Sigmoid colon (tissue), 7 donors: ENCODE data around the gene CHRNA1. TPM values are rescaled to one million over a fixed set of nuclear protein-coding genes. Genes with fewer than 3 reads are reported as not detected.

ENCODE experiments used
- DNase-seq: peaks from one replicate; pipeline ENCODE4 v3.0.0-alpha.2; 2019
- H3K27ac ChIP-seq, 4 donors: fragments of 200-600 bp; sonication (generic); one replicate each; pipeline ENCODE4 v1.5.1; 2016 to 2019; ENCODE audit warnings: mild to moderate bottlenecking in 1 of 4
- H3K27me3 ChIP-seq, 3 donors: fragments of 200-600 bp; sonication (generic); one replicate each; pipeline ENCODE4 v1.5.1; 2019; ENCODE audit warnings: mild to moderate bottlenecking in 1 of 3
- H3K36me3 ChIP-seq, 4 donors: fragments of 200-600 bp; sonication (generic); one replicate each; pipeline ENCODE4 v1.5.1; 2016 to 2019
- H3K4me1 ChIP-seq, 4 donors: fragments of 200-600 bp; sonication (generic); one replicate each; pipeline ENCODE4 v1.5.1; 2017 to 2019
- H3K4me3 ChIP-seq, 4 donors: fragments of 200-600 bp; sonication (generic); one replicate each; pipeline ENCODE4 v1.5.1; 2017 to 2019; ENCODE audit warnings: mild to moderate bottlenecking in 2 of 4, moderate library complexity in 1 of 4
- H3K9me3 ChIP-seq, 4 donors: fragments of 200-600 bp in 3 of 4; sonication (generic) in 3 of 4; one replicate each; pipeline versions ENCODE4 v1.5.1 to v1.6.1; 2013 to 2019
- EP300 ChIP-seq, 4 donors: sonication (generic); formaldehyde crosslinking; IDR thresholded peaks; one replicate each; pipeline ENCODE4 v1.6.1; 2017; ENCODE audit warnings: antibody characterized with exemption in 4 of 4
- POLR2A ChIP-seq, 2 donors: fragments of 450-650 bp; IDR thresholded peaks; one replicate each; pipeline ENCODE4 v1.6.1; 2016; ENCODE audit warnings: antibody characterized with exemption in 2 of 2, mild to moderate bottlenecking in 2 of 2, moderate library complexity in 2 of 2
- POLR2AphosphoS5 ChIP-seq, 4 donors: sonication (generic); formaldehyde crosslinking; IDR thresholded peaks; one replicate each; pipeline ENCODE4 v1.6.1; 2017; ENCODE audit warnings: antibody characterized with exemption in 4 of 4
- WGBS, 2 donors: extraction: QIAGEN DNeasy Blood & Tissue Kit; methylation state at CpG; one replicate each; pipeline ENCODE4 v1.1.7; 2013; 5-methylcytosine and 5-hydroxymethylcytosine counted together
- intact Hi-C: fragments of 100-400 bp; cut with DNase I; formaldehyde crosslinking; loops from one replicate; pipeline ENCODE4 v1.15.1; 2023
- polyA plus RNA-seq, 3 donors: library from polyadenylated mRNA; stranded (reverse); fragments of 200-250 nt; gene quantifications; one replicate each; pipeline ENCODE4 v1.2.3, GENCODE V29; 2013
- total RNA-seq, 4 donors: library from RNA; depleted of rRNA; stranded (reverse); fragments of >200 nt; gene quantifications; one replicate each; pipeline ENCODE4 v1.1.0, GENCODE V29; 2016
- TF ChIP-seq, protein P1 (sequence below), 4 experiments: fragments of 450-650 bp in 3 of 4; fragments of 200-600 bp in 1 of 4; IDR thresholded peaks; one replicate each; pipeline ENCODE4 v1.5.1; 2016 to 2019; ENCODE audit warnings: antibody characterized with exemption in 4 of 4, mild to moderate bottlenecking in 3 of 4, moderate library complexity in 2 of 4
- donor health status: healthy with polysubstance abuse.
- donor health status: Bipolar disorder and iron deficiency.
- donor health status: healthy.

CHRNA1 gene
- total and polyA plus RNA-seq, 7 donors: 0.32 to 2.1 (median 1.2) TPM; not detected in 4

DNA sequence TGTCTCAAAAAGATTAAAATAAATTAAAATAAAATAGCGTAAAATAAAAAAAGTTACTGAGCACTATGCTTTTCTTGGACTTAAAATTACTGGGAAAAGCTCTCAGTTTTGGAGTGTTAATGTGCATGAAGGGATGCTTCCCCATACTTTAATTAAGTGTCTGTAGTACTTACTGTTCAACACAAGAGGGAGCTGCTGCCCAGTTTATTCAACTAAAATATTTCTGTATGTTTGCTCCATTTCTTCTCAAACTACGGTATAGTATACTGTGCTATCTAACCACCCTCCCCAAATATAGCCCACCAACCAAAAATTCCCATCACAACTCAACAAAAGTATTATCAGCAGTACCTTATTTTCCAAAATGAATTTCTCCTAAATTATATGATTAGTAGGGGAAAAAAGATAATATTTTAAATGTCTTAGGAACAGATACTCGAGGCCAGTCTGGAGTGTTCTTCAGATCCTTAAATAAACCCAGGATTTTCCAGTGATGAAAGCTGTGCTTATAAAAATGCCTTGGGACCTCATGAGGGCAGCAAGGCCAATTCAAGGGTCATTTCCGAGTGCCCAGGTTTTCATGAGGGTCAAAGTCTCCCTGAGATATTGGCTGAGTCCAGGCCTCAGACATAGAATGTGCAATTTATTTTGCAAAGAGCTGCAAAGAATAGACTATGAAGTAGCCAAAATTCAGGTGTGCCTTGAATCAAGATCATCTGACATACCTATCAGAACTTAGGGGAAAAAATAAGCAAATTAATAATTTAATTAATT is 64.1 kb downstream of the CHRNA1 start:
- 20 to 25% methylated on average over 4 of the region's 4 CpGs for WGBS, 2 donors
- intact Hi-C loops: no loop called here
- no peaks in the 10 kb centered on the region for H3K27me3 ChIP-seq
- no peaks in the 10 kb centered on the region for H3K9me3 ChIP-seq
- no peak overlapping the region for H3K4me3 ChIP-seq
- no peaks in the 10 kb centered on the region for H3K4me1 ChIP-seq
- no peak for DNase-seq
- no peak overlapping the region for H3K27ac ChIP-seq
- TF ChIP-seq POLR2A (IDR thresholded peaks at IDR 0.05) (no peak), EP300 (IDR thresholded peaks at IDR 0.05) (no peak), POLR2AphosphoS5 (IDR thresholded peaks at IDR 0.05) (no peak)
- TF ChIP-seq, protein P1, sequence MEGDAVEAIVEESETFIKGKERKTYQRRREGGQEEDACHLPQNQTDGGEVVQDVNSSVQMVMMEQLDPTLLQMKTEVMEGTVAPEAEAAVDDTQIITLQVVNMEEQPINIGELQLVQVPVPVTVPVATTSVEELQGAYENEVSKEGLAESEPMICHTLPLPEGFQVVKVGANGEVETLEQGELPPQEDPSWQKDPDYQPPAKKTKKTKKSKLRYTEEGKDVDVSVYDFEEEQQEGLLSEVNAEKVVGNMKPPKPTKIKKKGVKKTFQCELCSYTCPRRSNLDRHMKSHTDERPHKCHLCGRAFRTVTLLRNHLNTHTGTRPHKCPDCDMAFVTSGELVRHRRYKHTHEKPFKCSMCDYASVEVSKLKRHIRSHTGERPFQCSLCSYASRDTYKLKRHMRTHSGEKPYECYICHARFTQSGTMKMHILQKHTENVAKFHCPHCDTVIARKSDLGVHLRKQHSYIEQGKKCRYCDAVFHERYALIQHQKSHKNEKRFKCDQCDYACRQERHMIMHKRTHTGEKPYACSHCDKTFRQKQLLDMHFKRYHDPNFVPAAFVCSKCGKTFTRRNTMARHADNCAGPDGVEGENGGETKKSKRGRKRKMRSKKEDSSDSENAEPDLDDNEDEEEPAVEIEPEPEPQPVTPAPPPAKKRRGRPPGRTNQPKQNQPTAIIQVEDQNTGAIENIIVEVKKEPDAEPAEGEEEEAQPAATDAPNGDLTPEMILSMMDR (IDR thresholded peaks at IDR 0.05): peak; percentile 57 to 67 (median 62)
- no peaks in the 10 kb centered on the region for H3K36me3 ChIP-seq

Other genes with a start within 250 kb of the CHRNA1 start
- gene WIPF1, start 166.7 kb downstream of the CHRNA1 start, total RNA-seq: 10 to 100 TPM; 26.3 to 51.0 (median 40.6) TPM
- gene WIPF1, start 166.7 kb downstream of the CHRNA1 start, polyA plus RNA-seq: 10 to 100 TPM in 2 of 3 donors, 1 to 10 TPM in 1; 9.0 to 46.8 (median 11.8) TPM
- gene CHN1, start 240.9 kb upstream of the CHRNA1 start, total RNA-seq: 10 to 100 TPM; 11.4 to 15.6 (median 12.6) TPM
- gene CHN1, start 240.9 kb upstream of the CHRNA1 start, polyA plus RNA-seq: 1 to 10 TPM; 2.1 to 5.8 (median 3.6) TPM